Measurements from ENCODE around the gene WDR64. TPM values are rescaled to one million over a fixed set of nuclear protein-coding genes. Genes with fewer than 3 reads are reported as not detected.
"Not testable (repeated sequence)": the region's sequence is repeated elsewhere in the genome, so short reads cannot be mapped to it uniquely, and the experiment has no call there.

Gene WDR64
- total and polyA plus RNA-seq, 2 experiments from 2014 or later, result not detected

DNA sequence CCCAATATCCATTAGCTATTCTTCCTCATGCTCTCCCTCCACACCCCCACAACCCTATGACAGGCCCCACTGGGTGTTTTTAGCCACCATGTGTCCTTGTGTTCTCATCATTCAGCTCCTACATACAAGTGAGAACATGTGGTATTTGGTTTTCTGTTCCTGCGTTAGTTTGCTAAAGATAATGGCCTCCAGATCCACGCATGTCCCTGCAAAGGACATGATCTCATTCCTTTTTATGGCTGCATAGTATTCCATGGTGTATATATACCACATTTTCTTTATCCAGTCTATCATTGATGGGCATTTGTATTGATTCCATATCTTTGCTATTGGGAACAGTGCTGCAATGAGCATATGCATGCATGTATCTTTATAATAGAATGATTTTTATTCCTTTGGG is 6.9 kb downstream of the WDR64 start:
- not testable (repeated sequence) for DNase-seq (ENCODE audit: low spot score); ATAC-seq; H3K36me3 Mint-ChIP-seq (ENCODE audit: low read depth)

DNA sequence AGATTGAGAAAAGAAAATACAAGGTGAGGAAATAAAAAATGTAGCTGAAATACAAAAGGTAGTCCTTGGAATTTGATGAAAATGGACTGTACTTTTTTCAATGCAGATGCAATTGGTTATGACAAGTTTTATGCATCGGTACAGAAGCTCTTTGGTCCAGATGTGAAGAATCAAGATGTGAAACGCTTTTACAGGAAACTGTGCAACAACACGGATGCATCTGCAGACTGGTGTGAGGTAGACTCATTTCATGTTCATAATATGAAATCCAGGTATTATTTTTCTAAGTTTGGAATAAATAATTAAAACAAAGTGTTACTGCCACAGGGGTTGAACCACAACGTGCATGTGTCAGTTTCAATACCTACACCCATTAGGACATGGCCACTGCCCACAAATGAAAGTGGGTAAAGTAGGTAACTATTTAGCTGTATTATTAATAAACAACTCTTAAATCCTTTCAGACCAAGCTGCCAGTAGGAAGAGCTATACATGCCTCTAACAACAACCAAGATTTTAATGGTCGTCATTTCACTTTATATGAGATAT is 8.4 kb downstream of the WDR64 start:
- Histone ChIP-seq H2AFZ (no peak overlapping the region), H3K4me1 (ENCODE audit: insufficient read depth) (no peaks in the 10 kb centered on the region; the same call in 1 of the 2 replicates), H3K79me2 (replicated peaks; ENCODE audit: insufficient read depth) (no peaks in the 10 kb centered on the region), H3K36me3 (ENCODE audit: insufficient read depth) (no peaks in the 10 kb centered on the region), H3K4me3 (no peak overlapping the region), H4K20me1 (replicated peaks; ENCODE audit: insufficient read depth) (no peaks in the 10 kb centered on the region), H3K27me3 (ENCODE audit: insufficient read depth) (no peaks in the 10 kb centered on the region), H3K4me2 (no peak overlapping the region), H3K27ac (ENCODE audit: low read depth) (no peak overlapping the region), H3K9me2 (ENCODE audit: insufficient read depth) (no peaks in the 10 kb centered on the region), H3F3A (replicated peaks; ENCODE audit: low read depth) (no peaks in the 10 kb centered on the region)
- DNase-seq (ENCODE audit: low spot score), result no peak
- H3K4me3 Mint-ChIP-seq, result no peak overlapping the region
- H3K9me3 Mint-ChIP-seq, result no peaks in the 10 kb centered on the region
- no peak for TF ChIP-seq EZH2phosphoT487 (IDR thresholded peaks at IDR 0.05; ENCODE audit: unreplicated experiment)
- TF ChIP-seq, protein P1, sequence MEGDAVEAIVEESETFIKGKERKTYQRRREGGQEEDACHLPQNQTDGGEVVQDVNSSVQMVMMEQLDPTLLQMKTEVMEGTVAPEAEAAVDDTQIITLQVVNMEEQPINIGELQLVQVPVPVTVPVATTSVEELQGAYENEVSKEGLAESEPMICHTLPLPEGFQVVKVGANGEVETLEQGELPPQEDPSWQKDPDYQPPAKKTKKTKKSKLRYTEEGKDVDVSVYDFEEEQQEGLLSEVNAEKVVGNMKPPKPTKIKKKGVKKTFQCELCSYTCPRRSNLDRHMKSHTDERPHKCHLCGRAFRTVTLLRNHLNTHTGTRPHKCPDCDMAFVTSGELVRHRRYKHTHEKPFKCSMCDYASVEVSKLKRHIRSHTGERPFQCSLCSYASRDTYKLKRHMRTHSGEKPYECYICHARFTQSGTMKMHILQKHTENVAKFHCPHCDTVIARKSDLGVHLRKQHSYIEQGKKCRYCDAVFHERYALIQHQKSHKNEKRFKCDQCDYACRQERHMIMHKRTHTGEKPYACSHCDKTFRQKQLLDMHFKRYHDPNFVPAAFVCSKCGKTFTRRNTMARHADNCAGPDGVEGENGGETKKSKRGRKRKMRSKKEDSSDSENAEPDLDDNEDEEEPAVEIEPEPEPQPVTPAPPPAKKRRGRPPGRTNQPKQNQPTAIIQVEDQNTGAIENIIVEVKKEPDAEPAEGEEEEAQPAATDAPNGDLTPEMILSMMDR (conservative IDR thresholded peaks at IDR 0.05; ENCODE audit: low read depth in 2 of 2), result no peak
- TF ChIP-seq ZNF114 (CRISPR knock-in tag; IDR thresholded peaks at IDR 0.05), result no peak
- TF ChIP-seq EZH2 (IDR thresholded peaks at IDR 0.05; ENCODE audit: low read depth, unreplicated experiment), result no peak
- TF ChIP-seq ETS1 (IDR thresholded peaks at IDR 0.05), result no peak
- TF ChIP-seq, protein P2, sequence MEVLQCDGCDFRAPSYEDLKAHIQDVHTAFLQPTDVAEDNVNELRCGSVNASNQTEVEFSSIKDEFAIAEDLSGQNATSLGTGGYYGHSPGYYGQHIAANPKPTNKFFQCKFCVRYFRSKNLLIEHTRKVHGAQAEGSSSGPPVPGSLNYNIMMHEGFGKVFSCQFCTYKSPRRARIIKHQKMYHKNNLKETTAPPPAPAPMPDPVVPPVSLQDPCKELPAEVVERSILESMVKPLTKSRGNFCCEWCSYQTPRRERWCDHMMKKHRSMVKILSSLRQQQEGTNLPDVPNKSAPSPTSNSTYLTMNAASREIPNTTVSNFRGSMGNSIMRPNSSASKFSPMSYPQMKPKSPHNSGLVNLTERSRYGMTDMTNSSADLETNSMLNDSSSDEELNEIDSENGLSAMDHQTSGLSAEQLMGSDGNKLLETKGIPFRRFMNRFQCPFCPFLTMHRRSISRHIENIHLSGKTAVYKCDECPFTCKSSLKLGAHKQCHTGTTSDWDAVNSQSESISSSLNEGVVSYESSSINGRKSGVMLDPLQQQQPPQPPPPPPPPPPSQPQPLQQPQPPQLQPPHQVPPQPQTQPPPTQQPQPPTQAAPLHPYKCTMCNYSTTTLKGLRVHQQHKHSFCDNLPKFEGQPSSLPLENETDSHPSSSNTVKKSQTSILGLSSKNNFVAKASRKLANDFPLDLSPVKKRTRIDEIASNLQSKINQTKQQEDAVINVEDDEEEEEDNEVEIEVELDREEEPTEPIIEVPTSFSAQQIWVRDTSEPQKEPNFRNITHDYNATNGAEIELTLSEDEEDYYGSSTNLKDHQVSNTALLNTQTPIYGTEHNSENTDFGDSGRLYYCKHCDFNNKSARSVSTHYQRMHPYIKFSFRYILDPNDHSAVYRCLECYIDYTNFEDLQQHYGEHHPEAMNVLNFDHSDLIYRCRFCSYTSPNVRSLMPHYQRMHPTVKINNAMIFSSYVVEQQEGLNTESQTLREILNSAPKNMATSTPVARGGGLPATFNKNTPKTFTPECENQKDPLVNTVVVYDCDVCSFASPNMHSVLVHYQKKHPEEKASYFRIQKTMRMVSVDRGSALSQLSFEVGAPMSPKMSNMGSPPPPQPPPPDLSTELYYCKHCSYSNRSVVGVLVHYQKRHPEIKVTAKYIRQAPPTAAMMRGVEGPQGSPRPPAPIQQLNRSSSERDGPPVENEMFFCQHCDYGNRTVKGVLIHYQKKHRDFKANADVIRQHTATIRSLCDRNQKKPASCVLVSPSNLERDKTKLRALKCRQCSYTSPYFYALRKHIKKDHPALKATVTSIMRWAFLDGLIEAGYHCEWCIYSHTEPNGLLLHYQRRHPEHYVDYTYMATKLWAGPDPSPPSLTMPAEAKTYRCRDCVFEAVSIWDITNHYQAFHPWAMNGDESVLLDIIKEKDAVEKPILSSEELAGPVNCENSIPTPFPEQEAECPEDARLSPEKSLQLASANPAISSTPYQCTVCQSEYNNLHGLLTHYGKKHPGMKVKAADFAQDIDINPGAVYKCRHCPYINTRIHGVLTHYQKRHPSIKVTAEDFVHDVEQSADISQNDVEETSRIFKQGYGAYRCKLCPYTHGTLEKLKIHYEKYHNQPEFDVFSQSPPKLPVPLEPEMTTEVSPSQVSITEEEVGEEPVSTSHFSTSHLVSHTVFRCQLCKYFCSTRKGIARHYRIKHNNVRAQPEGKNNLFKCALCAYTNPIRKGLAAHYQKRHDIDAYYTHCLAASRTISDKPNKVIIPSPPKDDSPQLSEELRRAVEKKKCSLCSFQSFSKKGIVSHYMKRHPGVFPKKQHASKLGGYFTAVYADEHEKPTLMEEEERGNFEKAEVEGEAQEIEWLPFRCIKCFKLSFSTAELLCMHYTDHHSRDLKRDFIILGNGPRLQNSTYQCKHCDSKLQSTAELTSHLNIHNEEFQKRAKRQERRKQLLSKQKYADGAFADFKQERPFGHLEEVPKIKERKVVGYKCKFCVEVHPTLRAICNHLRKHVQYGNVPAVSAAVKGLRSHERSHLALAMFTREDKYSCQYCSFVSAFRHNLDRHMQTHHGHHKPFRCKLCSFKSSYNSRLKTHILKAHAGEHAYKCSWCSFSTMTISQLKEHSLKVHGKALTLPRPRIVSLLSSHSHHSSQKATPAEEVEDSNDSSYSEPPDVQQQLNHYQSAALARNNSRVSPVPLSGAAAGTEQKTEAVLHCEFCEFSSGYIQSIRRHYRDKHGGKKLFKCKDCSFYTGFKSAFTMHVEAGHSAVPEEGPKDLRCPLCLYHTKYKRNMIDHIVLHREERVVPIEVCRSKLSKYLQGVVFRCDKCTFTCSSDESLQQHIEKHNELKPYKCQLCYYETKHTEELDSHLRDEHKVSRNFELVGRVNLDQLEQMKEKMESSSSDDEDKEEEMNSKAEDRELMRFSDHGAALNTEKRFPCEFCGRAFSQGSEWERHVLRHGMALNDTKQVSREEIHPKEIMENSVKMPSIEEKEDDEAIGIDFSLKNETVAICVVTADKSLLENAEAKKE (CRISPR knock-in tag; IDR thresholded peaks at IDR 0.05), result no peak
- H3K4me1 Mint-ChIP-seq, result peaks cover 6% of the 10 kb centered on the region; the same call in 1 of the 3 replicates
- H3K27ac Mint-ChIP-seq, result no peak overlapping the region
- no peak for ATAC-seq
- H3K36me3 Mint-ChIP-seq (ENCODE audit: low read depth), result no peaks in the 10 kb centered on the region
- H3K27me3 Mint-ChIP-seq (ENCODE audit: insufficient read depth, low read depth, poor library complexity), result no peaks in the 10 kb centered on the region

More for the DNA sequence above, 6.9 kb downstream of the WDR64 start:
- not testable (repeated sequence) for H3F3A ChIP-seq (replicated peaks; ENCODE audit: low read depth); H3K4me2 ChIP-seq; H3K4me3 ChIP-seq; H3K4me1 ChIP-seq (ENCODE audit: insufficient read depth); H3K9me2 ChIP-seq (ENCODE audit: insufficient read depth); H2AFZ ChIP-seq; H3K27me3 ChIP-seq (ENCODE audit: insufficient read depth); H3K27me3 Mint-ChIP-seq (ENCODE audit: insufficient read depth, low read depth, poor library complexity); H3K27ac ChIP-seq (ENCODE audit: low read depth); H4K20me1 ChIP-seq (replicated peaks; ENCODE audit: insufficient read depth); H3K27ac Mint-ChIP-seq; H3K4me1 Mint-ChIP-seq; H3K4me3 Mint-ChIP-seq; H3K9me3 Mint-ChIP-seq; H3K79me2 ChIP-seq (replicated peaks; ENCODE audit: insufficient read depth); H3K36me3 ChIP-seq (ENCODE audit: insufficient read depth)
